Endothelial cell of umbilical vein (primary cell): Measurements from ENCODE around the gene MTF1. TPM values are rescaled to one million over a fixed set of nuclear protein-coding genes. Genes with fewer than 3 reads are reported as not detected.

Experiments
- BruUV-seq: library from RNA; stranded (reverse); fragments of 400-500 nt; replicated peaks from 2 replicates; lab custom pipeline; 2021; lab: Mats Ljungman, UMichigan
- CTCF ChIA-PET: fragments of 300-600, 350-600 bp; sonication (Branson Sonifier 250); formaldehyde crosslinking; loops from one replicate; lab custom pipeline; 2021; ENCODE audit warnings: antibody characterized with exemption, inconsistent platforms; lab: Charles Lee
- POLR2A ChIA-PET: fragments of 300-600, 350-600 bp; sonication (Branson Sonifier 250); formaldehyde crosslinking; loops from one replicate; lab custom pipeline; 2021; ENCODE audit warnings: antibody characterized with exemption, inconsistent platforms; lab: Charles Lee
- DNase-seq: peaks from one replicate; pipeline ENCODE4 v3.0.0-alpha.2; 2011; ENCODE audit warnings: low read depth, low spot score
- FAIRE-seq: peaks from 2 replicates; lab custom pipeline; 2011; peaks lifted over from hg19 to GRCh38; lab: Jason Lieb, UNC
- H2AFZ ChIP-seq: 2 replicates; pipeline ENCODE4 v1.6.0; 2012; ENCODE audit warnings: low read depth, low read length, control low read depth, inconsistent platforms
- H3K27ac ChIP-seq: 2 replicates; pipeline ENCODE4 v1.5.1; 2011; ENCODE audit warnings: low read depth, mild to moderate bottlenecking, control low read depth, low read length, moderate library complexity; ENCODE audit not compliant: insufficient read depth
- H3K27me3 ChIP-seq, 2 experiments: 2 replicates each; pipeline versions ENCODE4 v1.6.0 to v1.6.1; 2011; ENCODE audit warnings: low read length in 2 of 2, mixed read lengths in 1 of 2; ENCODE audit not compliant: control insufficient read depth in 2 of 2, insufficient read depth in 2 of 2
- H3K36me3 ChIP-seq, 2 experiments: 2 replicates in 1 of 2; 3 replicates in 1 of 2; pipeline ENCODE4 v1.5.1; 2011; ENCODE audit warnings: low read length in 2 of 2, mild to moderate bottlenecking in 1 of 2, moderate library complexity in 1 of 2; ENCODE audit not compliant: control insufficient read depth in 2 of 2, insufficient read depth in 2 of 2; ENCODE audit errors: extremely low read depth in 1 of 2
- H3K4me1 ChIP-seq: 3 replicates; pipeline ENCODE4 v1.5.1; 2011; ENCODE audit warnings: mild to moderate bottlenecking, low read length; ENCODE audit not compliant: control insufficient read depth, insufficient read depth; ENCODE audit errors: extremely low read depth
- H3K4me2 ChIP-seq: 2 replicates; pipeline ENCODE4 v1.6.1; 2011; ENCODE audit warnings: low read length, control low read depth, mixed read lengths; ENCODE audit not compliant: insufficient read depth
- H3K4me3 ChIP-seq, 3 experiments: fragments of 200-600 bp in 1 of 3; sonication (generic), shearing (Covaris generic) in 1 of 3; replicated peaks in 1 of 3; 2 replicates each; pipeline ENCODE4 v1.5.1; 2011 to 2016; ENCODE audit warnings: control low read depth in 3 of 3, low read length in 3 of 3, mild to moderate bottlenecking in 2 of 3, inconsistent platforms in 1 of 3, low read depth in 1 of 3, moderate library complexity in 1 of 3; ENCODE audit not compliant: insufficient read depth in 1 of 3
- H3K79me2 ChIP-seq: 2 replicates; pipeline ENCODE4 v1.6.0; 2012; ENCODE audit warnings: low read length, inconsistent platforms; ENCODE audit not compliant: control insufficient read depth, insufficient read depth
- H3K9ac ChIP-seq: replicated peaks from 2 replicates; pipeline ENCODE3; 2011; ENCODE audit warnings: low read length, control low read depth; ENCODE audit not compliant: insufficient read depth; ENCODE audit errors: extremely low read depth
- H3K9me1 ChIP-seq: replicated peaks from 3 replicates; pipeline ENCODE4 v1.6.0; 2011; ENCODE audit warnings: mild to moderate bottlenecking, low read length; ENCODE audit not compliant: control insufficient read depth, insufficient read depth; ENCODE audit errors: extremely low read depth
- H3K9me3 ChIP-seq: replicated peaks from 2 replicates; pipeline ENCODE4 v1.5.1; 2012; ENCODE audit warnings: low read length, inconsistent platforms; ENCODE audit not compliant: control insufficient read depth, insufficient read depth
- H4K20me1 ChIP-seq: replicated peaks from 2 replicates; pipeline ENCODE3; 2011; ENCODE audit warnings: mild to moderate bottlenecking, low read length; ENCODE audit not compliant: control insufficient read depth, insufficient read depth; ENCODE audit errors: extremely low read depth
- FOS ChIP-seq: IDR thresholded peaks from 2 replicates; pipeline ENCODE4 v1.6.1; 2011; ENCODE audit warnings: mild to moderate bottlenecking, low read length, moderate library complexity, borderline replicate concordance; ENCODE audit not compliant: insufficient read depth
- GATA2 ChIP-seq: IDR thresholded peaks from 2 replicates; pipeline ENCODE4 v1.7.0; 2011; ENCODE audit warnings: low read depth, mild to moderate bottlenecking, moderate library complexity, mixed read lengths, low read length; ENCODE audit not compliant: insufficient read length, insufficient read depth
- JUN ChIP-seq: IDR thresholded peaks from 2 replicates; pipeline ENCODE4 v1.6.1; 2011; ENCODE audit warnings: borderline replicate concordance, low read depth; ENCODE audit not compliant: insufficient read length, insufficient read depth
- dilution Hi-C: fragments of 300-500 bp; cut with MboI; formaldehyde crosslinking; loops from one replicate; pipeline ENCODE4 v1.15.0; 2019; ENCODE audit warnings: low sequenced_read_pairs; ENCODE audit not compliant: extremely low pct_ligation_motif_present
- intact Hi-C: fragments of 100-400 bp; cut with micrococcal nuclease; formaldehyde crosslinking; loops from one replicate; pipeline ENCODE4 v1.10.0; 2022
- polyA plus RNA-seq, 4 experiments: library from polyadenylated mRNA; depleted of rRNA in 3 of 4; stranded (reverse) in 3 of 4; unstranded in 1 of 4; fragments of >200 nt; gene quantifications; 2 replicates each; pipeline versions ENCODE4 v1.2.1 to v1.2.3, GENCODE V29; 2011 to 2012; ENCODE audit warnings: missing spikeins in 1 of 4
- total RNA-seq: library from RNA; stranded (reverse); gene quantifications from 2 replicates; pipeline ENCODE4 v1.2.3, GENCODE V29; 2021
- TF ChIP-seq, protein P1 (sequence below): IDR thresholded peaks from 2 replicates; pipeline ENCODE4 v1.6.1; 2011; ENCODE audit not compliant: insufficient read depth, insufficient read length
- TF ChIP-seq, protein P2 (sequence below), 2 donors: IDR thresholded peaks; 1 replicate in 1 of 2; 2 replicates in 1 of 2; pipeline ENCODE4 v1.5.1; 2011; ENCODE audit warnings: low read length in 2 of 2, mild to moderate bottlenecking in 2 of 2, moderate library complexity in 2 of 2, control low read depth in 1 of 2, inconsistent platforms in 1 of 2, low read depth in 1 of 2; ENCODE audit not compliant: insufficient read depth in 1 of 2; ENCODE audit errors: extremely low read depth in 1 of 2

Gene MTF1
- total and polyA plus RNA-seq, 2 donors (not counting 3 experiments of a cell fraction or from before 2014, with no cell fraction given) = 4.9 to 18.5 TPM

DNA sequence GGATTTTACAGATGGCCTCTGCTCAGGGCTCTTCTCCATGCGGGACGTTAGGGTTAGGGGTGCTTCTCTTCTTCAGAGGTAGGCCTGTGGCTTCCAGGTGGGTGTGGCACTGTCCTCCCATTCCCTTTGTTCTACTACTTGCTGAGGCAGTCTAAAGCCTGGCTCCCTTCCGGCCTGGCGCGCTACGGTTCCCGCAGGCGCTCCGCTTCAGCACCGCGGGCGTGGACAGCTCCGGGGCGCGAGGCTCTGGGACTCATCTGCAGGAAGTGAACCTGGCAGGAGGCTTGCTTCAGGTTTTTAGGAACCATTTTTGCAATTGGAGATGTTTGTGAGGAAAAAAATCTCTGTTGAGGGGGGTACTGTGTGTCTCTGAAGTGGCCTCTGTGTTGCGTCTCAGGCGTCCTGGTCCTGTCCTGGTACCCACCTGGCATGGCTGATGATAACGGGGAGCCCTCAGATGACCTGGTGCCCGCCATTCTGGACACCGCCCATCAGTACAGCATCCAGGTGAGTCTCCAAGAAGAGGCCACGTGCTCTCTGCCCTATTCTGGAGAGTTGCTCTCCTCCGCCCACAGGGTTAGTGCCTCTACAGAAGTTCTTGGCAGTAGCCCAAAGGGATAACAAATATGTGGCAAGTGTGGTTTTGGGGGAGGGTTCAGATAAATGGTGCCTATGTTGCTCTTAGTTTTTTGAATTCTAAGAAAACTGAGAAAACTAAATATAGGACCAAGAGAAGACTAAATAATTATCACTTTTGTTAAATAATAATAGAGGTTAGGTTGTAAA is 63.9 kb downstream of the MTF1 start:
- H3K9me3 ChIP-seq = no peaks in the 10 kb centered on the region
- dilution Hi-C loops = no loop called here
- POLR2A ChIA-PET = no interaction called here
- no peak overlapping the region for H3K4me2 ChIP-seq
- H2AFZ ChIP-seq = no peak overlapping the region
- H3K9me1 ChIP-seq = no peaks in the 10 kb centered on the region
- H3K4me3 ChIP-seq = no peak overlapping the region
- BruUV-seq = no TSS peak
- no peak for TF ChIP-seq FOS
- no peak for TF ChIP-seq GATA2
- TF ChIP-seq JUN = no peak
- TF ChIP-seq, protein P1, sequence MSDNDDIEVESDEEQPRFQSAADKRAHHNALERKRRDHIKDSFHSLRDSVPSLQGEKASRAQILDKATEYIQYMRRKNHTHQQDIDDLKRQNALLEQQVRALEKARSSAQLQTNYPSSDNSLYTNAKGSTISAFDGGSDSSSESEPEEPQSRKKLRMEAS = no peak
- TF ChIP-seq, protein P2, sequence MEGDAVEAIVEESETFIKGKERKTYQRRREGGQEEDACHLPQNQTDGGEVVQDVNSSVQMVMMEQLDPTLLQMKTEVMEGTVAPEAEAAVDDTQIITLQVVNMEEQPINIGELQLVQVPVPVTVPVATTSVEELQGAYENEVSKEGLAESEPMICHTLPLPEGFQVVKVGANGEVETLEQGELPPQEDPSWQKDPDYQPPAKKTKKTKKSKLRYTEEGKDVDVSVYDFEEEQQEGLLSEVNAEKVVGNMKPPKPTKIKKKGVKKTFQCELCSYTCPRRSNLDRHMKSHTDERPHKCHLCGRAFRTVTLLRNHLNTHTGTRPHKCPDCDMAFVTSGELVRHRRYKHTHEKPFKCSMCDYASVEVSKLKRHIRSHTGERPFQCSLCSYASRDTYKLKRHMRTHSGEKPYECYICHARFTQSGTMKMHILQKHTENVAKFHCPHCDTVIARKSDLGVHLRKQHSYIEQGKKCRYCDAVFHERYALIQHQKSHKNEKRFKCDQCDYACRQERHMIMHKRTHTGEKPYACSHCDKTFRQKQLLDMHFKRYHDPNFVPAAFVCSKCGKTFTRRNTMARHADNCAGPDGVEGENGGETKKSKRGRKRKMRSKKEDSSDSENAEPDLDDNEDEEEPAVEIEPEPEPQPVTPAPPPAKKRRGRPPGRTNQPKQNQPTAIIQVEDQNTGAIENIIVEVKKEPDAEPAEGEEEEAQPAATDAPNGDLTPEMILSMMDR (IDR thresholded peaks at IDR 0.05; ENCODE audit: extremely low read depth in 1 of 2, insufficient read depth in 1 of 2, low read depth in 1 of 2, low read length in 2 of 2) = no peak
- no peaks in the 10 kb centered on the region for H3K79me2 ChIP-seq
- DNase-seq (peak; percentile 24), FAIRE-seq (no peak)
- H3K27me3 ChIP-seq = peaks cover 7 to 16% of the 10 kb centered on the region in 2 experiments
- H3K4me1 ChIP-seq = peaks cover 2% of the 10 kb centered on the region
- CTCF ChIA-PET = no interaction called here
- intact Hi-C loops = no loop called here
- H4K20me1 ChIP-seq = no peaks in the 10 kb centered on the region
- no peak overlapping the region for H3K9ac ChIP-seq
- H3K36me3 ChIP-seq = no peaks in the 10 kb centered on the region
- no peak overlapping the region for H3K27ac ChIP-seq
